ENCODE results near the gene BNC2.

Gene BNC2

DNA sequence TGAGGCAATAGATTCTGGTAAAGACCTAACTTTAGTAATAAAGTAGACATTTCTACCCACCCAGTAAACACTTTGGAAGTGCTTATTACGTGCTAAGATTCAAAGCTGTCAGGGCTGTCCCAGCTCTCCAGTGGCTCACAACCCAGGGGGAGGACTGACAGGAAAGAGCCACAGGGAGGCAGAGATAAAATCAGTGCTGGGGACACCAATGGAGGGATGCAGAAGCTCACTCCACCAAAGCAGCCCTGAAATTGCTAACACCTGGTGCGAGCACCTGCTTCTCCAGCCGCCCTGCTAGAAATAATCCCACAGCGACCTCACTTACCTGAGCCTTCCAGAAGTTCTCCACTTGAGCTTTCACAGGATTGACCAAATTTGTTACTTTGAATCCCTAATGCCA is 501.0 kb downstream of the BNC2 start:
- Histone ChIP-seq H3K9ac (ENCODE audit: low read depth, low read length, poor library complexity) (no peak overlapping the region), H3K18ac (ENCODE audit: low read length) (peak overlapping the region; percentile 40), H3K27ac (replicated peaks; ENCODE audit: low read length) (no peak overlapping the region), H3K23ac (ENCODE audit: low read depth, low read length, poor library complexity) (no peak overlapping the region), H3K4me2 (ENCODE audit: insufficient read depth, low read length, poor library complexity, severe bottlenecking) (no peak overlapping the region), H4K91ac (ENCODE audit: low read depth, low read length, poor library complexity) (no peak overlapping the region), H3K9me3 (replicated peaks in 1 of 2; ENCODE audit: control insufficient read depth in 2 of 2, insufficient read depth in 1 of 2, low read depth in 1 of 2, low read length in 2 of 2) (no peaks in the 10 kb centered on the region), H3K4me3 (ENCODE audit: low read length in 2 of 2) (no peak overlapping the region), H2BK12ac (ENCODE audit: low read length) (no peak overlapping the region), H3K4me1 (ENCODE audit: control insufficient read depth in 2 of 2, insufficient read depth in 1 of 2, low read depth in 1 of 2, low read length in 2 of 2) (peaks cover 0 to 8% of the 10 kb centered on the region in 2 donors), H2BK5ac (ENCODE audit: low read length) (no peak overlapping the region), H4K8ac (ENCODE audit: low read depth, low read length) (no peak overlapping the region), H3K79me1 (ENCODE audit: low read depth, low read length) (no peaks in the 10 kb centered on the region), H2AK5ac (ENCODE audit: low read depth, low read length) (no peak overlapping the region), H2BK15ac (ENCODE audit: low read length) (no peak overlapping the region), H2BK120ac (ENCODE audit: low read depth, low read length) (no peak overlapping the region), H3K36me3 (replicated peaks in 1 of 2; ENCODE audit: control insufficient read depth in 2 of 2, insufficient read depth in 2 of 2, low read length in 2 of 2) (no peaks in the 10 kb centered on the region), H3K14ac (ENCODE audit: low read length) (no peak overlapping the region), H2AFZ (ENCODE audit: low read length) (no peak overlapping the region), H3K4ac (ENCODE audit: low read length) (no peak overlapping the region), H3K27me3 (ENCODE audit: control insufficient read depth in 3 of 3, insufficient read depth in 3 of 3, low read depth in 1 of 3, low read length in 3 of 3) (peaks cover 0 to 4% (median 0%) of the 10 kb centered on the region in 3 experiments)
- no peak for DNase-seq (ENCODE audit: low spot score)
- no CpG with 5 or more reads among the region's 4 CpGs for WGBS, 2 donors (ENCODE audit: extremely low coverage in 2 of 2, insufficient read length in 2 of 2, insufficient replicate concordance in 1 of 2)

DNA sequence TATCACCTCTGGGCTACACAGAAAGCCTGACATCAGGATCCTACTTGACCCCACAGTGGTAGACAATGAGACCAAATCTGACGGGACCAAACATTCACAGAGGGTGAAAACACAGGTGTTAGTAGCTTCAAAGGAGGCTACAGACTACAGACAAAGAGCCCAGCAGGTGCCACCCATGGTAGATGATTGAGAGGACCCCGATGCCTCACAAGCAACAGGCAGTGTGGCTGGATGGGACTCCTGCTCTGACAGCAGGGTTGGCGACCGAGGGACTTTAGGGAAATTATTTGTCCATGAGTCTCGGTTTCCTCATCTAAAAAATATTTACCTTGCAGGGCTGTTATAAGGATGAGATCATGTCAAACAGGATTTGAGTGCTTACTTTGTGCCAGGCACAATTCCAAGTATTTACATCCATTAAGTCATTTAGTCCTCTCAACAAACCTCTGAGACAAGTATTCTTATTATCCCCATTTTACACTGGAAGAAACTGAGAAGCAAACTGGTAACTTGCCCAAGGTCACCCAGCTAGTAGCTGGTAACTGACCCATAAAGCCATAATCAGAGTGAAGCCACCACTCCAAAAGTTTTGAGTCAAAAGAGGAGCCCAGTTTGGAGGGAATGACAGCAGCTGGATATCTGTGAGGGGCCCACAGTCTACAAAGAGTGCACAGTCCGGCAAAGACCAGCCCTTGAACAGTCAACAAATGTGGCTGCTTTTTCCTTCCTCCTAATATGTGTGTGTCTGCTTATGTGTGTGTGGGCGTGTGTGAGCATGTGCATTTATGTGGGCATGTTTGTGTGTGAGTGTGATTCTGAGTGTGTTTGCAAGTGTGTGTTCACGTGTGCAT is 502.0 kb downstream of the BNC2 start:
- peaks cover 0 to 4% (median 0%) of the 10 kb centered on the region in 3 experiments for H3K27me3 ChIP-seq (ENCODE audit: control insufficient read depth in 3 of 3, insufficient read depth in 3 of 3, low read depth in 1 of 3, low read length in 3 of 3)
- H2BK15ac ChIP-seq (ENCODE audit: low read length), result no peak overlapping the region
- H3K9ac ChIP-seq (ENCODE audit: low read depth, low read length, poor library complexity), result no peak overlapping the region
- peak overlapping the region in 1 of 2 donors; percentile 33 for H3K4me3 ChIP-seq (ENCODE audit: low read length in 2 of 2)
- H2BK120ac ChIP-seq (ENCODE audit: low read depth, low read length), result no peak overlapping the region
- no CpG with 5 or more reads among the region's 8 CpGs for WGBS, 2 donors (ENCODE audit: extremely low coverage in 2 of 2, insufficient read length in 2 of 2, insufficient replicate concordance in 1 of 2)
- DNase-seq (ENCODE audit: low spot score), result no peak
- no peaks in the 10 kb centered on the region for H3K9me3 ChIP-seq (replicated peaks in 1 of 2; ENCODE audit: control insufficient read depth in 2 of 2, insufficient read depth in 1 of 2, low read depth in 1 of 2, low read length in 2 of 2)
- no peak overlapping the region for H4K91ac ChIP-seq (ENCODE audit: low read depth, low read length, poor library complexity)
- no peak overlapping the region for H3K14ac ChIP-seq (ENCODE audit: low read length)
- no peak overlapping the region for H2BK5ac ChIP-seq (ENCODE audit: low read length)
- H3K4me2 ChIP-seq (ENCODE audit: insufficient read depth, low read length, poor library complexity, severe bottlenecking), result no peak overlapping the region
- H3K27ac ChIP-seq (replicated peaks; ENCODE audit: low read length), result no peak overlapping the region
- no peak overlapping the region for H3K23ac ChIP-seq (ENCODE audit: low read depth, low read length, poor library complexity)
- peaks cover 0 to 8% of the 10 kb centered on the region in 2 donors for H3K4me1 ChIP-seq (ENCODE audit: control insufficient read depth in 2 of 2, insufficient read depth in 1 of 2, low read depth in 1 of 2, low read length in 2 of 2)
- no peak overlapping the region for H2AFZ ChIP-seq (ENCODE audit: low read length)
- no peaks in the 10 kb centered on the region for H3K79me1 ChIP-seq (ENCODE audit: low read depth, low read length)
- no peaks in the 10 kb centered on the region for H3K36me3 ChIP-seq (replicated peaks in 1 of 2; ENCODE audit: control insufficient read depth in 2 of 2, insufficient read depth in 2 of 2, low read length in 2 of 2)
- no peak overlapping the region for H3K4ac ChIP-seq (ENCODE audit: low read length)
- H4K8ac ChIP-seq (ENCODE audit: low read depth, low read length), result no peak overlapping the region
- peak overlapping the region; percentile 9 for H2AK5ac ChIP-seq (ENCODE audit: low read depth, low read length)
- peak overlapping the region; percentile 42 for H3K18ac ChIP-seq (ENCODE audit: low read length)
- H2BK12ac ChIP-seq (ENCODE audit: low read length), result peak overlapping the region; percentile 25

DNA sequence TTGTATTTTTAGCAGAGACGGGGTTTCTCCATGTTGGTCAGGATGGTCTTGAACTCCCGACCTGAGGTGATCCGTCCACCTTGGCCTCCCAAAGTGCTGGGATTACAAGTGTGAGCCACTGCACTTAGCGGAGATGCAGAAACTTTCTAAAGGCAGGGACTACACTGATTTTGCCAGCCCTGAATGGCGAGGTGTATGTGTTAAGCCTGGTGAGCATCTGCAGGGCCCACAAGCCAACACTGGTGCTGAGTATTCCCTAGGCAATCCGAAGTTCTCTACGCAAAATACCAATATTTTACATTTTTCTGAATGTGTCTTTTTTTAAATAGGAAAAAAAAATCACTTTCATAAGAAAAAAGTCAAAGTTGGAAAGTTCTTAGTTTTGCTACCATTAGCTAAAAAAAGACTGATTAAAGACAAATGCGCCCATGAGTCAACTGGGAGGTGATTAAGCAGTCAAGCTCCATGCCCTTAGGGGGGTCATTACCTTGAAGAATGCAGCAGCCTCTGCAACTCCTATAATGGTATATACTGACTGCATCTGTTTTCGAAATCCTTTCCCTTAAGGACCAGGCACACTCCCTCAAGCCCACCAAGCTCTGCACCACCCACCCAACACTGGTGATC is 502.8 kb downstream of the BNC2 start:
- no peak overlapping the region for H2AFZ ChIP-seq (ENCODE audit: low read length)
- no peak overlapping the region for H3K4me2 ChIP-seq (ENCODE audit: insufficient read depth, low read length, poor library complexity, severe bottlenecking)
- no peak overlapping the region for H3K14ac ChIP-seq (ENCODE audit: low read length)
- H3K23ac ChIP-seq (ENCODE audit: low read depth, low read length, poor library complexity), result no peak overlapping the region
- H3K27me3 ChIP-seq (ENCODE audit: control insufficient read depth in 3 of 3, insufficient read depth in 3 of 3, low read depth in 1 of 3, low read length in 3 of 3), result peaks cover 0 to 4% (median 0%) of the 10 kb centered on the region in 3 experiments
- H2BK12ac ChIP-seq (ENCODE audit: low read length), result no peak overlapping the region
- H3K4me1 ChIP-seq (ENCODE audit: control insufficient read depth in 2 of 2, insufficient read depth in 1 of 2, low read depth in 1 of 2, low read length in 2 of 2), result peaks cover 0 to 8% of the 10 kb centered on the region in 2 donors
- no peak overlapping the region for H3K27ac ChIP-seq (replicated peaks; ENCODE audit: low read length)
- no peak overlapping the region for H2AK5ac ChIP-seq (ENCODE audit: low read depth, low read length)
- H2BK5ac ChIP-seq (ENCODE audit: low read length), result no peak overlapping the region
- no peak overlapping the region for H3K9ac ChIP-seq (ENCODE audit: low read depth, low read length, poor library complexity)
- H3K36me3 ChIP-seq (replicated peaks in 1 of 2; ENCODE audit: control insufficient read depth in 2 of 2, insufficient read depth in 2 of 2, low read length in 2 of 2), result no peaks in the 10 kb centered on the region
- no CpG with 5 or more reads among the region's 9 CpGs for WGBS, 2 donors (ENCODE audit: extremely low coverage in 2 of 2, insufficient read length in 2 of 2, insufficient replicate concordance in 1 of 2)
- H3K9me3 ChIP-seq (replicated peaks in 1 of 2; ENCODE audit: control insufficient read depth in 2 of 2, insufficient read depth in 1 of 2, low read depth in 1 of 2, low read length in 2 of 2), result no peaks in the 10 kb centered on the region
- no peaks in the 10 kb centered on the region for H3K79me1 ChIP-seq (ENCODE audit: low read depth, low read length)
- no peak overlapping the region for H4K91ac ChIP-seq (ENCODE audit: low read depth, low read length, poor library complexity)
- H4K8ac ChIP-seq (ENCODE audit: low read depth, low read length), result no peak overlapping the region
- no peak for DNase-seq (ENCODE audit: low spot score)
- H2BK15ac ChIP-seq (ENCODE audit: low read length), result no peak overlapping the region
- H3K4ac ChIP-seq (ENCODE audit: low read length), result no peak overlapping the region
- H3K4me3 ChIP-seq (ENCODE audit: low read length in 2 of 2), result no peak overlapping the region
- no peak overlapping the region for H2BK120ac ChIP-seq (ENCODE audit: low read depth, low read length)
- H3K18ac ChIP-seq (ENCODE audit: low read length), result peak overlapping the region; percentile 21

DNA sequence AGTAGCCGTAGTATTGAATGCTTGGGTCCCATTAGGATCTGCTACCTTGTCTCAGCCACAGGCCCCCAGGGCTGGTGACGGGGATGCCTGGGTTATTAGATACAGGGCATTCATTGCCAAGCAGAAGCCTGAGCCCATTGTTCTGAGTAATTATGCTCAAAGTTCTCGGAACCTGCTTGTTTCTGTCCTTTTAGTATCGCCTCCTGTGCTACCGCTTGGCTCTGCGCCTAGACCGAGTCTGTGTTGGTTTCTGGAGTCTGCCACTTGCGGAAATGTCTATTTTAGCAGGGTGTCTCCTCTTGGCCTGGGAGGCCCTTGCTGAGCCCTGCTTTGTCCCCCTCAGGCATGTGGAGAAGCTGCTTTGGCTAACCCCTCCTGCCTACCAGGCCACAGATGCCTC is 506.1 kb downstream of the BNC2 start:
- H3K4me1 ChIP-seq (ENCODE audit: control insufficient read depth in 2 of 2, insufficient read depth in 1 of 2, low read depth in 1 of 2, low read length in 2 of 2), result peaks cover 0 to 2% of the 10 kb centered on the region in 2 donors
- H2BK12ac ChIP-seq (ENCODE audit: low read length), result no peak overlapping the region
- H4K8ac ChIP-seq (ENCODE audit: low read depth, low read length), result no peak overlapping the region
- no peak overlapping the region for H2BK5ac ChIP-seq (ENCODE audit: low read length)
- peaks cover 0 to 4% (median 0%) of the 10 kb centered on the region in 3 experiments for H3K27me3 ChIP-seq (ENCODE audit: control insufficient read depth in 3 of 3, insufficient read depth in 3 of 3, low read depth in 1 of 3, low read length in 3 of 3)
- H3K36me3 ChIP-seq (replicated peaks in 1 of 2; ENCODE audit: control insufficient read depth in 2 of 2, insufficient read depth in 2 of 2, low read length in 2 of 2), result no peaks in the 10 kb centered on the region
- H4K91ac ChIP-seq (ENCODE audit: low read depth, low read length, poor library complexity), result no peak overlapping the region
- H2AFZ ChIP-seq (ENCODE audit: low read length), result no peak overlapping the region
- no peak overlapping the region for H2BK120ac ChIP-seq (ENCODE audit: low read depth, low read length)
- H3K4me2 ChIP-seq (ENCODE audit: insufficient read depth, low read length, poor library complexity, severe bottlenecking), result no peak overlapping the region
- H3K23ac ChIP-seq (ENCODE audit: low read depth, low read length, poor library complexity), result no peak overlapping the region
- H3K79me1 ChIP-seq (ENCODE audit: low read depth, low read length), result no peaks in the 10 kb centered on the region
- H3K18ac ChIP-seq (ENCODE audit: low read length), result no peak overlapping the region
- no peak overlapping the region for H3K14ac ChIP-seq (ENCODE audit: low read length)
- H3K27ac ChIP-seq (replicated peaks; ENCODE audit: low read length), result no peak overlapping the region
- H3K4me3 ChIP-seq (ENCODE audit: low read length in 2 of 2), result no peak overlapping the region
- WGBS, 2 donors (ENCODE audit: extremely low coverage in 2 of 2, insufficient read length in 2 of 2, insufficient replicate concordance in 1 of 2), result no CpG with 5 or more reads among the region's 8 CpGs
- peak overlapping the region; percentile 10 for H2BK15ac ChIP-seq (ENCODE audit: low read length)
- DNase-seq (ENCODE audit: low spot score), result no peak
- H3K9me3 ChIP-seq (replicated peaks in 1 of 2; ENCODE audit: control insufficient read depth in 2 of 2, insufficient read depth in 1 of 2, low read depth in 1 of 2, low read length in 2 of 2), result no peaks in the 10 kb centered on the region
- H3K4ac ChIP-seq (ENCODE audit: low read length), result no peak overlapping the region
- H3K9ac ChIP-seq (ENCODE audit: low read depth, low read length, poor library complexity), result no peak overlapping the region
- H2AK5ac ChIP-seq (ENCODE audit: low read depth, low read length), result no peak overlapping the region
